GM12878 (cell line): ENCODE data around the gene TTC19. TPM values are rescaled to one million over a fixed set of nuclear protein-coding genes. Genes with fewer than 3 reads are reported as not detected.

ENCODE experiments used
- ATAC-seq: fragments of 200-7000 bp; cut with Tn5 transposase; 3 replicates; pipeline ENCODE4 v1.9.1; 2020; ENCODE audit warnings: mild to moderate bottlenecking, moderate library complexity
- BruUV-seq: library from RNA; stranded (reverse); fragments of 400-500 nt; replicated peaks from 2 replicates; lab custom pipeline; 2021; lab: Mats Ljungman, UMichigan
- CTCF ChIA-PET: fragments of 300-600 bp; sonication (Branson Sonifier 250); formaldehyde crosslinking; extraction: SDS; loops from one replicate; lab custom pipeline; 2021; ENCODE audit warnings: inconsistent platforms; lab: Yijun Ruan, JAX
- POLR2A ChIA-PET: fragments of 350-600 bp; formaldehyde crosslinking; extraction: SDS; loops from one replicate; lab custom pipeline; 2021; ENCODE audit warnings: inconsistent platforms; lab: Charles Lee
- RAD21 ChIA-PET: fragments of 300-600 bp; sonication (Branson Sonifier 250); formaldehyde crosslinking; loops from one replicate; lab custom pipeline; 2023; ENCODE audit warnings: antibody characterized with exemption; ENCODE audit not compliant: unreplicated experiment; lab: Charles Lee
- SMC1A ChIA-PET: fragments of 300-600 bp; sonication (Branson Sonifier 250); formaldehyde crosslinking; loops from one replicate; lab custom pipeline; 2023; ENCODE audit not compliant: unreplicated experiment, uncharacterized antibody; lab: Charles Lee
- DNase-seq: peaks from one replicate; pipeline ENCODE4 v3.0.0-alpha.2; 2011; ENCODE audit warnings: low read depth, low spot score
- FAIRE-seq: peaks from 3 replicates; lab custom pipeline; 2011; peaks lifted over from hg19 to GRCh38; lab: Jason Lieb, UNC
- H2AFZ ChIP-seq: 2 replicates; pipeline ENCODE4 v1.6.0; 2011; ENCODE audit warnings: low read depth, low read length, control low read depth; ENCODE audit not compliant: control insufficient read depth
- H3K27ac ChIP-seq: 2 replicates; pipeline ENCODE4 v1.5.1; 2011; ENCODE audit warnings: control low read depth; ENCODE audit not compliant: control insufficient read depth, insufficient read depth
- H3K27me3 ChIP-seq, 2 experiments: replicated peaks in 1 of 2; 2 replicates each; pipeline versions ENCODE4 v1.6.0 to v1.6.1; 2011; ENCODE audit warnings: low read length in 1 of 2; ENCODE audit not compliant: control insufficient read depth in 2 of 2, insufficient read depth in 2 of 2
- H3K36me3 ChIP-seq, 2 experiments: 2 replicates each; pipeline ENCODE4 v1.5.1; 2011; ENCODE audit warnings: low read length in 1 of 2; ENCODE audit not compliant: control insufficient read depth in 2 of 2, insufficient read depth in 2 of 2
- H3K4me1 ChIP-seq: 2 replicates; pipeline ENCODE4 v1.6.1; 2011; ENCODE audit warnings: mild to moderate bottlenecking, low read length, moderate library complexity, mixed read lengths; ENCODE audit not compliant: control insufficient read depth, insufficient read depth
- H3K4me2 ChIP-seq: 2 replicates; pipeline ENCODE4 v1.6.0; 2011; ENCODE audit warnings: control low read depth; ENCODE audit not compliant: control insufficient read depth, insufficient read depth
- H3K4me3 ChIP-seq: fragments of 200-600 bp; sonication (generic); 2 replicates; pipeline ENCODE4 v1.5.1; 2016
- H3K79me2 ChIP-seq: 2 replicates; pipeline ENCODE4 v1.6.0; 2011; ENCODE audit warnings: low read length; ENCODE audit not compliant: control insufficient read depth, insufficient read depth
- H3K9ac ChIP-seq: 2 replicates; pipeline ENCODE4 v1.8.0; 2011; ENCODE audit warnings: low read length, control low read depth, mixed read lengths; ENCODE audit not compliant: control insufficient read depth, insufficient read depth
- H3K9me3 ChIP-seq: replicated peaks from 3 replicates; pipeline ENCODE4 v1.5.1; 2011; ENCODE audit warnings: mild to moderate bottlenecking, low read length; ENCODE audit not compliant: control insufficient read depth, insufficient read depth
- H4K20me1 ChIP-seq: 2 replicates; pipeline ENCODE4 v1.6.0; 2011; ENCODE audit not compliant: control insufficient read depth, insufficient read depth
- BRCA1 ChIP-seq: IDR thresholded peaks from 2 replicates; pipeline ENCODE4 v1.6.1; 2011; ENCODE audit warnings: low read depth, low read length, improper control_type of control experiment
- CHD1 ChIP-seq: IDR thresholded peaks from 2 replicates; pipeline ENCODE4 v1.6.1; 2012; ENCODE audit warnings: low read depth, low read length, improper control_type of control experiment
- EED ChIP-seq: sonication (generic); IDR thresholded peaks from 2 replicates; pipeline ENCODE4 v1.6.1; 2016; ENCODE audit warnings: antibody characterized with exemption, low read depth
- EGR1 ChIP-seq, 2 experiments: IDR thresholded peaks; 1 replicate in 1 of 2; 2 replicates in 1 of 2; pipeline ENCODE4 v1.6.1; 2011 to 2012; ENCODE audit warnings: low read depth in 2 of 2, low read length in 2 of 2, borderline replicate concordance in 1 of 2, mild to moderate bottlenecking in 1 of 2, moderate library complexity in 1 of 2
- HDAC2 ChIP-seq: fragments of 200-600 bp; sonication (generic); IDR thresholded peaks from 2 replicates; pipeline ENCODE4 v1.6.1; 2017
- LARP7 ChIP-seq: fragments of 450-650 bp; IDR thresholded peaks from 2 replicates; pipeline ENCODE4 v1.6.1; 2017; ENCODE audit warnings: mild to moderate bottlenecking
- POLR2AphosphoS2 ChIP-seq: IDR thresholded peaks from 2 replicates; pipeline ENCODE4 v1.6.1; 2011; ENCODE audit warnings: low read depth, mild to moderate bottlenecking, low read length, improper control_type of control experiment, moderate library complexity
- POLR2AphosphoS5 ChIP-seq: IDR thresholded peaks from 2 replicates; pipeline ENCODE4 v1.6.1; 2011; ENCODE audit warnings: mild to moderate bottlenecking, low read length, inconsistent platforms
- SMAD1 ChIP-seq: fragments of 450-650 bp; IDR thresholded peaks from 2 replicates; pipeline ENCODE4 v1.6.1; 2018; ENCODE audit warnings: mild to moderate bottlenecking, low read depth; ENCODE audit not compliant: partially characterized antibody
- SP1 ChIP-seq: IDR thresholded peaks from one replicate; pipeline ENCODE4 v1.6.1; 2011; ENCODE audit warnings: low read depth, low read length
- SRF ChIP-seq, 2 experiments: IDR thresholded peaks; 2 replicates each; pipeline ENCODE4 v1.6.1; 2011; ENCODE audit warnings: low read depth in 2 of 2, low read length in 2 of 2, mild to moderate bottlenecking in 1 of 2, moderate library complexity in 1 of 2
- WGBS: methylation state at CpG from one replicate; pipeline ENCODE4 v1.1.6; 2016; ENCODE audit warnings: low lambda C conversion rate; ENCODE audit not compliant: insufficient replicate concordance, insufficient coverage; ENCODE audit errors: missing lambda C conversion rate; 5-methylcytosine and 5-hydroxymethylcytosine counted together
- in situ Hi-C: fragments of 300-500 bp; cut with MboI; formaldehyde crosslinking; loops from 9 replicates; pipeline ENCODE4 v1.14.3; 2018; ENCODE audit warnings: mixed read lengths
- intact Hi-C: fragments of 100-400 bp; cut with micrococcal nuclease; formaldehyde crosslinking; loops from one replicate; pipeline ENCODE4 v1.14.2; 2022; ENCODE audit not compliant: unreplicated experiment
- polyA plus RNA-seq, 11 experiments: library from polyadenylated mRNA; depleted of rRNA in 4 of 11; unstranded in 6 of 11; stranded (reverse) in 5 of 11; fragments of >200 nt; fragmentation: Nextera tagmentation in 4 of 11; fragmentation: Illumina TruSeq in 1 of 11; extraction: Ambion mirVana in 4 of 11; extraction: Trizol in 1 of 11; gene quantifications; 1 replicate in 1 of 11; 2 replicates in 10 of 11; pipeline versions ENCODE4 v1.2.1 to v1.2.3, GENCODE V29; 2011 to 2016; ENCODE audit warnings: inconsistent platforms in 2 of 11, missing spikeins in 2 of 11, low read depth in 1 of 11
- total RNA-seq, 4 experiments: library from RNA; depleted of rRNA in 3 of 4; stranded (reverse); fragments of >200 nt in 3 of 4; fragmentation: Illumina TruSeq in 1 of 4; extraction: Trizol in 1 of 4; gene quantifications; 2 replicates each; pipeline versions ENCODE4 v1.2.1 to v1.2.3, GENCODE V29; 2013 to 2021
- TF ChIP-seq, protein P1 (sequence below): IDR thresholded peaks from 2 replicates; pipeline ENCODE4 v1.6.1; 2012; ENCODE audit warnings: low read depth, low read length, improper control_type of control experiment
- TF ChIP-seq, protein P2 (sequence below): IDR thresholded peaks from 2 replicates; pipeline ENCODE4 v1.6.1; 2011; ENCODE audit warnings: low read depth, low read length, improper control_type of control experiment, borderline replicate concordance
- TF ChIP-seq, protein P3 (sequence below): fragments of 450-650 bp; IDR thresholded peaks from 2 replicates; pipeline ENCODE4 v1.6.1; 2017; ENCODE audit warnings: mild to moderate bottlenecking, low read depth, inconsistent platforms; ENCODE audit not compliant: poor library complexity, severe bottlenecking

Gene TTC19
- total and polyA plus RNA-seq, 10 of the 15 experiments (the other 5 are each of a cell fraction or from before 2014, with no cell fraction given), result 5.3 to 29.8 (median 20.1) TPM

DNA sequence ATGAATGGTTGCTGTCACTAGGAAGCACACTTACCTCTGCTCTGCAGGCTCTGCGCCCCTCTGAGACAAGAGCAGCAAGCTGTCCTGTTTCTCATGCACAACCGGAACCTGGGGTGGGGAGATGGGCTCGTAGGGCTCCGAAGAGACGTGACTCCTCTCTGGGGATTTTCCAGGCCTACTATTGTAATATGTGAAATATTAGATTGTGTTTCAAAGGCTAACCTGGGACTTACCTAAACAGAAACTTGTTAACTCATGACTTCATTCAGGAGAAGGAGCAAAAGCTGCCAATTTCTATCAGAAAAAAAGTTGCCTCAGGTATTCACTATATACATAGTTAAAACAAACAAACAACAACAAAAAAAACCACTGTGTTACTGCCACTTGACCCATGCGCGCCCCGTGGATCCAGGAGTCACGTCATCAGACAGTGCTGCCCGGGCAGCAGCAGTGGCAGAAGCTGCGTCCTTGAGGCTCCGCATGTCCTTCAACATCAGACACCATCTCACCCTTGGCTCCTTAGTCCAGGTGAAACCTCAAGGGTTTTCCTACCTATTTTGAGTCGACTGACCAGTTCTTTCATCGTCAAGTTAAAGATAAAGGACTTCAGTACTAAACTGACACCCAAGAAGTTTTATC lies 49.3 kb downstream of the TTC19 start:
- Histone ChIP-seq H3K4me3 (no peak overlapping the region), H3K27ac (no peak overlapping the region), H3K4me1 (no peaks in the 10 kb centered on the region), H3K9ac (no peak overlapping the region), H2AFZ (no peak overlapping the region), H3K27me3 (no peaks in the 10 kb centered on the region), H3K9me3 (no peaks in the 10 kb centered on the region), H3K4me2 (no peak overlapping the region), H4K20me1 (no peaks in the 10 kb centered on the region), H3K36me3 (peaks cover 8 to 26% of the 10 kb centered on the region in 2 experiments)
- WGBS, result over 99% methylated on average over 14 of the region's 14 CpGs
- no TSS peak for BruUV-seq
- RAD21 ChIA-PET, result no interaction called here
- ATAC-seq, result no peak
- POLR2A ChIA-PET, result no interaction called here
- in situ Hi-C loops, result no loop called here
- SMC1A ChIA-PET, result no interaction called here
- FAIRE-seq, result no peak
- no peak for DNase-seq
- CTCF ChIA-PET, result no interaction called here
- no peak for TF ChIP-seq SRF (IDR thresholded peaks at IDR 0.05; ENCODE audit: low read depth in 2 of 2, low read length in 2 of 2)
- TF ChIP-seq, protein P1, sequence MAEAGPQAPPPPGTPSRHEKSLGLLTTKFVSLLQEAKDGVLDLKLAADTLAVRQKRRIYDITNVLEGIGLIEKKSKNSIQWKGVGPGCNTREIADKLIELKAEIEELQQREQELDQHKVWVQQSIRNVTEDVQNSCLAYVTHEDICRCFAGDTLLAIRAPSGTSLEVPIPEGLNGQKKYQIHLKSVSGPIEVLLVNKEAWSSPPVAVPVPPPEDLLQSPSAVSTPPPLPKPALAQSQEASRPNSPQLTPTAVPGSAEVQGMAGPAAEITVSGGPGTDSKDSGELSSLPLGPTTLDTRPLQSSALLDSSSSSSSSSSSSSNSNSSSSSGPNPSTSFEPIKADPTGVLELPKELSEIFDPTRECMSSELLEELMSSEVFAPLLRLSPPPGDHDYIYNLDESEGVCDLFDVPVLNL, result no peak
- TF ChIP-seq, all 136 proteins: peak for 0
- intact Hi-C loops, result no loop called here
- H3K79me2 ChIP-seq, result no peaks in the 10 kb centered on the region

DNA sequence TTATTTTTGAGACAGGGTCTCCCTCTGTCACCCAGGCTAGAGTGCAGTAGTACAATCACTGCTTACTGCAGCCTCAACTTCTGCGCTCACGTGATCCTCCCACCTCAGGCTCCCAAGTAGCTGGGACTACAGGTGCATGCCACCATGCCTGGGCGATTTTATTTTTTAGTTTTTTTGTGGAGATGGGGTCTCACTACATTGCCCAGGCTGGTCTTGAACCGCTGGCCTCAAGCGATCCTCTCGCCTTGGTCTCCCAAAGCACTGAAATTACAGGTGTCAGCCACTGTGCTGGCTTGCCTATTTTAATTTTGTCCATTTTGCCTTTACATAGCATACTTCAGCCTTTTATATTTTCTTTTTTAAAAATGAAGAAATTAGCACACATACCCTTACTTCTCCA lies 51.2 kb downstream of the TTC19 start:
- Histone ChIP-seq H3K9ac (no peak overlapping the region), H3K36me3 (peaks cover 6 to 34% of the 10 kb centered on the region in 2 experiments), H3K4me1 (no peaks in the 10 kb centered on the region), H4K20me1 (no peaks in the 10 kb centered on the region), H3K27me3 (no peaks in the 10 kb centered on the region), H3K4me2 (no peak overlapping the region), H3K79me2 (no peaks in the 10 kb centered on the region), H2AFZ (no peak overlapping the region), H3K4me3 (no peak overlapping the region), H3K9me3 (no peaks in the 10 kb centered on the region), H3K27ac (no peak overlapping the region)
- ChIA-PET CTCF (no interaction called here), POLR2A (no interaction called here), SMC1A (interaction anchor here (0.6 kb wide), 1 partner anchor 148 kb away, joined by 3 read pairs; no protein-coding TSS in a partner anchor), RAD21 (no interaction called here)
- in situ Hi-C loops, result no loop called here
- ATAC-seq (no peak), FAIRE-seq (no peak), DNase-seq (no peak)
- no TSS peak for BruUV-seq
- intact Hi-C loops, result no loop called here
- WGBS, result 98% methylated on average over 6 of the region's 6 CpGs
- no peak for TF ChIP-seq POLR2AphosphoS5
- no peak for TF ChIP-seq LARP7
- TF ChIP-seq POLR2AphosphoS2, result no peak
- no peak for TF ChIP-seq EED
- TF ChIP-seq, protein P2, sequence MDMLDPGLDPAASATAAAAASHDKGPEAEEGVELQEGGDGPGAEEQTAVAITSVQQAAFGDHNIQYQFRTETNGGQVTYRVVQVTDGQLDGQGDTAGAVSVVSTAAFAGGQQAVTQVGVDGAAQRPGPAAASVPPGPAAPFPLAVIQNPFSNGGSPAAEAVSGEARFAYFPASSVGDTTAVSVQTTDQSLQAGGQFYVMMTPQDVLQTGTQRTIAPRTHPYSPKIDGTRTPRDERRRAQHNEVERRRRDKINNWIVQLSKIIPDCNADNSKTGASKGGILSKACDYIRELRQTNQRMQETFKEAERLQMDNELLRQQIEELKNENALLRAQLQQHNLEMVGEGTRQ, result no peak
- no peak for TF ChIP-seq SMAD1
- TF ChIP-seq, protein P3, sequence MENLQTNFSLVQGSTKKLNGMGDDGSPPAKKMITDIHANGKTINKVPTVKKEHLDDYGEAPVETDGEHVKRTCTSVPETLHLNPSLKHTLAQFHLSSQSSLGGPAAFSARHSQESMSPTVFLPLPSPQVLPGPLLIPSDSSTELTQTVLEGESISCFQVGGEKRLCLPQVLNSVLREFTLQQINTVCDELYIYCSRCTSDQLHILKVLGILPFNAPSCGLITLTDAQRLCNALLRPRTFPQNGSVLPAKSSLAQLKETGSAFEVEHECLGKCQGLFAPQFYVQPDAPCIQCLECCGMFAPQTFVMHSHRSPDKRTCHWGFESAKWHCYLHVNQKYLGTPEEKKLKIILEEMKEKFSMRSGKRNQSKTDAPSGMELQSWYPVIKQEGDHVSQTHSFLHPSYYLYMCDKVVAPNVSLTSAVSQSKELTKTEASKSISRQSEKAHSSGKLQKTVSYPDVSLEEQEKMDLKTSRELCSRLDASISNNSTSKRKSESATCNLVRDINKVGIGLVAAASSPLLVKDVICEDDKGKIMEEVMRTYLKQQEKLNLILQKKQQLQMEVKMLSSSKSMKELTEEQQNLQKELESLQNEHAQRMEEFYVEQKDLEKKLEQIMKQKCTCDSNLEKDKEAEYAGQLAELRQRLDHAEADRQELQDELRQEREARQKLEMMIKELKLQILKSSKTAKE, result no peak
- no peak for TF ChIP-seq HDAC2
- no peak for TF ChIP-seq CHD1
- TF ChIP-seq SP1, result no peak
- no peak for TF ChIP-seq BRCA1
- TF ChIP-seq EGR1 (IDR thresholded peaks at IDR 0.05; ENCODE audit: borderline replicate concordance in 1 of 2, low read depth in 2 of 2, low read length in 2 of 2), result no peak
